Epithelial cell of esophagus (primary cell): ENCODE results near the gene HPRT1.

Experiments used
- DNase-seq: peaks from one replicate; pipeline ENCODE4 v3.0.0; 2010; ENCODE audit warnings: low read depth
- H3K4me3 ChIP-seq: 2 replicates; pipeline ENCODE4 v1.5.1; 2011; ENCODE audit warnings: mild to moderate bottlenecking, low read length, control low read depth
- CTCF ChIP-seq: IDR thresholded peaks from 2 replicates; pipeline ENCODE4 v1.5.1; 2011; ENCODE audit warnings: low read depth, mild to moderate bottlenecking, low read length, control low read depth, inconsistent platforms; ENCODE audit not compliant: insufficient read depth; ENCODE audit errors: missing control alignments

HPRT1 gene

GRCh38 chrX:134537179-134537955, 77.4 kb downstream of the HPRT1 start:
- no peak for TF ChIP-seq CTCF
- no peak for DNase-seq
- no peak overlapping the region for H3K4me3 ChIP-seq

GRCh38 chrX:134538316-134538715, 78.4 kb downstream of the HPRT1 start:
- TF ChIP-seq CTCF = no peak

GRCh38 chrX:134541906-134542305, 81.9 kb downstream of the HPRT1 start:
- H3K4me3 ChIP-seq = no peak overlapping the region
- DNase-seq = peak; percentile 10
- TF ChIP-seq CTCF = no peak

More at GRCh38 chrX:134538316-134538715, 78.4 kb downstream of the HPRT1 start:
- no peak for DNase-seq
- no peak overlapping the region for H3K4me3 ChIP-seq

GRCh38 chrX:134542485-134542884, 82.5 kb downstream of the HPRT1 start:
- DNase-seq = peak; percentile 76

GRCh38 chrX:134543288-134543687, 83.3 kb downstream of the HPRT1 start:
- DNase-seq = no peak
- TF ChIP-seq CTCF = no peak
- no peak overlapping the region for H3K4me3 ChIP-seq

More at GRCh38 chrX:134542485-134542884, 82.5 kb downstream of the HPRT1 start:
- no peak for TF ChIP-seq CTCF
- no peak overlapping the region for H3K4me3 ChIP-seq

- DNase-seq = no peak
- TF ChIP-seq CTCF = no peak
- H3K4me3 ChIP-seq = no peak overlapping the region
These were observed 84.2 kb downstream of the HPRT1 start for GRCh38 chrX:134544135-134544512.
